HEK293T (cell line): ENCODE measurements around the gene NCL.

ENCODE experiments used
- CTCF ChIA-PET: fragments of 350-600 bp; formaldehyde crosslinking; extraction: SDS; loops from one replicate; lab custom pipeline; 2021; ENCODE audit warnings: antibody characterized with exemption, inconsistent platforms; lab: Yijun Ruan, JAX
- POLR2A ChIA-PET: fragments of 350-600 bp; formaldehyde crosslinking; extraction: SDS; loops from one replicate; lab custom pipeline; 2020; ENCODE audit warnings: antibody characterized with exemption, inconsistent platforms; lab: Yijun Ruan, JAX
- DNase-seq: peaks from one replicate; pipeline ENCODE4 v3.0.0; 2012; ENCODE audit warnings: mixed read lengths; ENCODE audit errors: extremely low spot score
- ARNT ChIP-seq: fragments of 450-650 bp; IDR thresholded peaks from 2 replicates; pipeline ENCODE4 v1.6.1; 2017; ENCODE audit warnings: mild to moderate bottlenecking
- BHLHE40 ChIP-seq: fragments of 450-650 bp; IDR thresholded peaks from 2 replicates; pipeline ENCODE4 v1.6.1; 2016; ENCODE audit warnings: mild to moderate bottlenecking, moderate library complexity, borderline replicate concordance
- CTBP1 ChIP-seq: fragments of 450-650 bp; IDR thresholded peaks from 2 replicates; pipeline ENCODE4 v1.6.1; 2016; ENCODE audit warnings: borderline replicate concordance
- ELF4 ChIP-seq: fragments of 450-650 bp; IDR thresholded peaks from 2 replicates; pipeline ENCODE4 v1.6.1; 2017; ENCODE audit warnings: antibody characterized with exemption
- FOXA1 ChIP-seq: fragments of 450-650 bp; IDR thresholded peaks from 2 replicates; pipeline ENCODE4 v1.6.1; 2016; ENCODE audit warnings: mild to moderate bottlenecking
- FOXK2 ChIP-seq: fragments of 450-650 bp; IDR thresholded peaks from 2 replicates; pipeline ENCODE4 v1.6.1; 2016; ENCODE audit warnings: mild to moderate bottlenecking
- FOXM1 ChIP-seq: fragments of 450-650 bp; IDR thresholded peaks from 2 replicates; pipeline ENCODE4 v1.6.1; 2017; ENCODE audit warnings: mild to moderate bottlenecking, borderline replicate concordance
- HDGF ChIP-seq: fragments of 450-650 bp; IDR thresholded peaks from 2 replicates; pipeline ENCODE4 v1.6.1; 2017; ENCODE audit warnings: antibody characterized with exemption, borderline replicate concordance
- L3MBTL2 ChIP-seq: fragments of 450-650 bp; conservative IDR thresholded peaks from 2 replicates; pipeline ENCODE4 v1.6.1; 2016; ENCODE audit warnings: mild to moderate bottlenecking
- LEF1 ChIP-seq: fragments of 450-650 bp; IDR thresholded peaks from 2 replicates; pipeline ENCODE4 v1.6.1; 2017; ENCODE audit warnings: mild to moderate bottlenecking, borderline replicate concordance
- NFRKB ChIP-seq: fragments of 450-650 bp; IDR thresholded peaks from 2 replicates; pipeline ENCODE4 v1.6.1; 2016; ENCODE audit warnings: mild to moderate bottlenecking, moderate library complexity
- SP1 ChIP-seq: fragments of 450-650 bp; IDR thresholded peaks from 2 replicates; pipeline ENCODE4 v1.6.1; 2017
- SUZ12 ChIP-seq: fragments of 450-650 bp; IDR thresholded peaks from 2 replicates; pipeline ENCODE4 v1.6.1; 2016; ENCODE audit warnings: mild to moderate bottlenecking
- TARDBP ChIP-seq: fragments of 450-650 bp; IDR thresholded peaks from 2 replicates; pipeline ENCODE4 v1.6.1; 2016
- ZNF384 ChIP-seq: fragments of 450-650 bp; IDR thresholded peaks from 2 replicates; pipeline ENCODE4 v1.6.1; 2016
- TF ChIP-seq, protein P1 (sequence below): fragments of 450-650 bp; IDR thresholded peaks from 2 replicates; pipeline ENCODE4 v1.6.1; 2016

Gene NCL

GRCh38 chr2:231422056-231422455 lies 42.2 kb downstream of the NCL start:
- DNase-seq: no peak
- TF ChIP-seq ZNF384 (no peak), CTBP1 (no peak), SP1 (no peak), ARNT (no peak), TARDBP (no peak), FOXK2 (no peak), HDGF (no peak), SUZ12 (no peak), FOXA1 (no peak), NFRKB (no peak)
- TF ChIP-seq, protein P1, sequence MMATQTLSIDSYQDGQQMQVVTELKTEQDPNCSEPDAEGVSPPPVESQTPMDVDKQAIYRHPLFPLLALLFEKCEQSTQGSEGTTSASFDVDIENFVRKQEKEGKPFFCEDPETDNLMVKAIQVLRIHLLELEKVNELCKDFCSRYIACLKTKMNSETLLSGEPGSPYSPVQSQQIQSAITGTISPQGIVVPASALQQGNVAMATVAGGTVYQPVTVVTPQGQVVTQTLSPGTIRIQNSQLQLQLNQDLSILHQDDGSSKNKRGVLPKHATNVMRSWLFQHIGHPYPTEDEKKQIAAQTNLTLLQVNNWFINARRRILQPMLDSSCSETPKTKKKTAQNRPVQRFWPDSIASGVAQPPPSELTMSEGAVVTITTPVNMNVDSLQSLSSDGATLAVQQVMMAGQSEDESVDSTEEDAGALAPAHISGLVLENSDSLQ: no peak
- ChIA-PET CTCF (no interaction called here), POLR2A (no interaction called here)

GRCh38 chr2:231421051-231421580 lies 43.2 kb downstream of the NCL start:
- no peak for TF ChIP-seq ZNF384
- TF ChIP-seq FOXA1: no peak
- no peak for TF ChIP-seq L3MBTL2
- TF ChIP-seq CTBP1: no peak
- no peak for TF ChIP-seq NFRKB
- no peak for TF ChIP-seq HDGF
- TF ChIP-seq ARNT: no peak
- TF ChIP-seq FOXK2: no peak
- no peak for TF ChIP-seq SUZ12
- no peak for TF ChIP-seq SP1
- TF ChIP-seq, protein P1: no peak
- TF ChIP-seq ELF4: no peak
- TF ChIP-seq FOXM1: no peak
- TF ChIP-seq LEF1: no peak
- TF ChIP-seq TARDBP: no peak
- no peak for TF ChIP-seq BHLHE40
- CTCF ChIA-PET: no interaction called here
- POLR2A ChIA-PET: no interaction called here
- no peak for DNase-seq

DNA sequence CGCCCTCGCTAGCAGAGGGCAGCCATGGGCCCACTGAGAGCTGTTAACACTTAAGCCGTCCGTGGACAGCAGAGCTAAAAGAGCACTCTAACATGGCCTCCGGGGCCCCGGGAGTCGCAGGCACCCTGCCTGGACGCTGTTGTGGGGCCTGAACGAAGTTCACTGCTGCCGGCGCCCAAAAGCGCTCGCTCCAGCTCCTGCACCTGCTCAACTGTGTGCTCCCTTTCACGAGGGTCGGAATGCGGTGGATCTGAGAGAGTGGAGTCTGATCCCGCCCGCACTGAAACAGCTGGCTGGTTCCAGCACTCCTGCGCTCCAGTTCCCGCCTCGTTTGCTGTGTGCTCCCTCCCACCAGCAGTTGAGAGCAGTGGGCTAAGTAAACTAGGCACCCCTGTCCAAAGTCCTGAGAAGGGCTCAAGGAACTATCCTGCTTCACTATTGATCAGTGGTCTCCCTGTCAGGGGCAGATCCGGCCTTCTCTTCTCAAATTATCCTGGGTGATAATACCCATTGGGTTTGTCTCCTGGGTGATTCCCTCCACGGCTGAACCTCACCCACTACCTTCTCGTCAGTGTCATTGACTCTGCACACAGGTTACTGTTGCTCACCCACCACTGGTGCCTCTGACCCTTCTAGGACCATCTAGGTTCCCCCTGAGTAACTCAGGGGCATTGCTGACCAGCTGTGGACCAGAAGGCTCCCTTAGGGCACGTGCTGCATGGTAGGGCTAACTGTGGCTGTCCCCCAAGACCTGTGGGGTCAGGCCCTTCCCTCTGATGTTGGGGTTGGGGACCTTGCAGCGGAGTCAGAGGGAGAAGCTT lies 45.3 kb downstream of the NCL start:
- CTCF ChIA-PET: no interaction called here
- POLR2A ChIA-PET: no interaction called here
- DNase-seq: no peak
- no peak for TF ChIP-seq FOXK2
- no peak for TF ChIP-seq BHLHE40
- no peak for TF ChIP-seq ZNF384
- no peak for TF ChIP-seq CTBP1
- TF ChIP-seq ELF4: no peak
- no peak for TF ChIP-seq L3MBTL2
- TF ChIP-seq, protein P1: no peak
- no peak for TF ChIP-seq NFRKB
- TF ChIP-seq FOXM1: no peak
- TF ChIP-seq ARNT: no peak
- TF ChIP-seq FOXA1: no peak

DNA sequence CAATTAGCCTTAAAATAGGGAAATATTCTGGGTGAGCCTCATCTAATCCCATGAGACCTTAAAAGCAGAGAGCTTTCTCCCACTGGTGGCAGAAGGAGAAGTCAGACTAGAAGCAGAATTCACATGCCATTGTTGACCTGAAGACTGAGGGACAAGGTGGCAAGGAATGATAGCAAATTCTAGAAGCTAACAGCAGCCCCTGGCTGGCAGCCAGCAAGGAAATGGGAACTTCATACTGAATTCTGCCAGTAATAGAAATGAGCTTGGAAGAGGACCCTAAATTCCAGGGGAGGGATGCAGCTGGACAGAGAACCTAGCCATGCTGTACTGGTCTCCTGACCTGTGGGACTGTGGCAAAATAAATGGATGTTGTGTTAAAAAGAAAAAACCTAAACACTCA lies 49.3 kb downstream of the NCL start:
- ChIA-PET CTCF (interaction anchor here (0.5 kb wide), 1 partner anchor 32 kb away, joined by 3 read pairs; no protein-coding TSS in a partner anchor), POLR2A (no interaction called here)
- no peak for DNase-seq
- no peak for TF ChIP-seq ZNF384
- TF ChIP-seq ARNT: no peak
- no peak for TF ChIP-seq L3MBTL2
- TF ChIP-seq FOXA1: no peak
- TF ChIP-seq FOXK2: no peak

GRCh38 chr2:231413921-231414476 lies 50.3 kb downstream of the NCL start:
- CTCF ChIA-PET: interaction anchor here (0.5 to 1.9 kb wide), 3 partner anchors 38 to 129 kb away, joined by 3 to 4 read pairs (median 3); no protein-coding TSS in a partner anchor
- DNase-seq: peak; percentile 3
- POLR2A ChIA-PET: interaction anchor here (1.3 kb wide), 1 partner anchor 51 kb away, joined by 7 read pairs; the partner anchor contains the start of gene NCL
- TF ChIP-seq L3MBTL2 (no peak), CTBP1 (no peak), ARNT (no peak), SUZ12 (no peak), FOXM1 (no peak), NFRKB (no peak), ZNF384 (no peak), FOXK2 (no peak), HDGF (no peak), FOXA1 (no peak)
- TF ChIP-seq, protein P1: no peak
